K562 (cell line): ENCODE results near the gene MAD1L1. TPM values are rescaled to one million over a fixed set of nuclear protein-coding genes. Genes with fewer than 3 reads are reported as not detected.

Experiments used
- JUND ChIP-seq, 2 experiments: IDR thresholded peaks; 2 replicates in 1 of 2; 3 replicates in 1 of 2; pipeline ENCODE4 v1.6.1; 2011; ENCODE audit warnings: borderline replicate concordance in 2 of 2, low read depth in 2 of 2, low read length in 2 of 2, improper control_type of control experiment in 1 of 2, missing biosample characterization in 1 of 2, missing genetic modification characterization in 1 of 2, missing genetic modification reagents in 1 of 2
- MYBL2 ChIP-seq, 2 experiments: fragments of 450-650 bp in 1 of 2; sonication (generic) in 1 of 2; formaldehyde crosslinking in 1 of 2; IDR thresholded peaks; 2 replicates each; pipeline versions ENCODE4 v1.6.1 to v1.8.1; 2017 to 2022; ENCODE audit warnings: borderline replicate concordance in 1 of 2, inconsistent platforms in 1 of 2, low read depth in 1 of 2, mild to moderate bottlenecking in 1 of 2, missing genetic modification reagents in 1 of 2, moderate library complexity in 1 of 2
- RBBP5 ChIP-seq: fragments of 200-600 bp; sonication (generic); IDR thresholded peaks from 2 replicates; pipeline ENCODE4 v1.6.1; 2012; ENCODE audit warnings: borderline replicate concordance, mild to moderate bottlenecking, low read length, control low read depth, inconsistent platforms; ENCODE audit not compliant: insufficient read depth, poor library complexity, severe bottlenecking
- RBM22 ChIP-seq: fragments of 200-400 bp; formaldehyde crosslinking; IDR thresholded peaks from 2 replicates; pipeline ENCODE4 v1.6.1; 2018; ENCODE audit warnings: low read length, low read depth; ENCODE audit not compliant: poor library complexity, severe bottlenecking
- SFPQ ChIP-seq: fragments of 200-400 bp; formaldehyde crosslinking; IDR thresholded peaks from 2 replicates; pipeline ENCODE4 v1.6.1; 2017; ENCODE audit warnings: mild to moderate bottlenecking, low read depth, low read length, moderate library complexity
- SMARCB1 ChIP-seq: IDR thresholded peaks from 2 replicates; pipeline ENCODE4 v1.6.1; 2011; ENCODE audit warnings: improper control_type of control experiment, low read depth; ENCODE audit not compliant: insufficient read length
- TRIM28 ChIP-seq: fragments of 450-650 bp; IDR thresholded peaks from 2 replicates; pipeline ENCODE4 v1.6.1; 2017
- ZBTB11 ChIP-seq, 3 experiments: fragments of 200-800 bp in 1 of 3; fragments of 250-450 bp in 1 of 3; fragments of 450-650 bp in 1 of 3; sonication (Bioruptor Pico) in 1 of 3; sonication (Bioruptor generic) in 1 of 3; formaldehyde crosslinking in 1 of 3; IDR thresholded peaks; 2 replicates each; pipeline versions ENCODE4 v1.6.1 to v1.8.0; 2016 to 2022; ENCODE audit warnings: mild to moderate bottlenecking in 2 of 3, missing genetic modification characterization in 2 of 3, missing compliant biosample characterization in 1 of 3, moderate library complexity in 1 of 3
- ZNF699 ChIP-seq: fragments of 250-450 bp; sonication (Bioruptor Pico); IDR thresholded peaks from 2 replicates; pipeline ENCODE4 v1.8.0; 2021; ENCODE audit warnings: mild to moderate bottlenecking, moderate library complexity; ENCODE audit not compliant: insufficient replicate concordance
- polyA plus RNA-seq, 8 experiments: library from polyadenylated mRNA; depleted of rRNA in 4 of 8; stranded (reverse) in 5 of 8; unstranded in 3 of 8; fragments of >200 nt; fragmentation: Nextera tagmentation in 2 of 8; fragmentation: Illumina TruSeq in 1 of 8; extraction: Ambion mirVana in 2 of 8; extraction: Trizol in 1 of 8; gene quantifications; 2 replicates each; pipeline versions ENCODE4 v1.2.1 to v1.2.3, GENCODE V29; 2011 to 2014; ENCODE audit warnings: inconsistent platforms in 1 of 8, missing spikeins in 1 of 8
- total RNA-seq, 7 experiments: library from RNA; depleted of rRNA in 6 of 7; stranded (reverse); fragments of >200 nt in 6 of 7; fragmentation: Illumina TruSeq in 2 of 7; extraction: Trizol in 2 of 7; gene quantifications; 2 replicates each; pipeline versions ENCODE4 v1.2.1 to v1.2.3, GENCODE V29; 2011 to 2021; ENCODE audit warnings: low replicate concordance in 1 of 7

Gene MAD1L1
- total and polyA plus RNA-seq, 9 of the 15 experiments (the other 6 are each of a cell fraction or from before 2014, with no cell fraction given): 1.7 to 89.7 (median 18.0) TPM

- TF ChIP-seq JUND (IDR thresholded peaks at IDR 0.05; ENCODE audit: borderline replicate concordance, low read depth, low read length) (peak; percentile 40; the same call in 1 of the 2 replicates), JUND (tag; IDR thresholded peaks at IDR 0.05; ENCODE audit: borderline replicate concordance, low read depth, low read length) (no peak), ZBTB11 (CRISPR knock-in tag; IDR thresholded peaks at IDR 0.05) (peak in 2 of 3 experiments; percentile 69 to 88; a peak in 5 of 6 replicates), ZNF699 (CRISPR knock-in tag) (no peak), RBBP5 (peak; percentile 92), SFPQ (no peak), RBM22 (no peak), SMARCB1 (no peak), MYBL2 (IDR thresholded peaks at IDR 0.05; ENCODE audit: low read depth) (no peak), MYBL2 (CRISPR knock-in tag; IDR thresholded peaks at IDR 0.05; ENCODE audit: borderline replicate concordance) (no peak), TRIM28 (no peak)
Observed at GRCh38 chr7:2241580-2242540, 9.1 kb upstream of the MAD1L1 start, which contains the start of the genes MRM2 and NUDT1 (continued).
